GM20431 (cell line): ENCODE data around the gene E2F1.

Source experiments
- in situ Hi-C: fragments of 300-500 bp; cut with MseI, MboI; formaldehyde crosslinking; loops from one replicate; pipeline ENCODE4 v1.15.0; 2020; ENCODE audit warnings: low sequenced_read_pairs; ENCODE audit not compliant: unreplicated experiment

E2F1 gene

GRCh38 chr20:33660685-33661058 lies 25.5 kb downstream of the E2F1 start:
- in situ Hi-C loops = no loop called here

- in situ Hi-C loops = no loop called here
Observed at GRCh38 chr20:33660035-33660684, 26.0 kb downstream of the E2F1 start.

- in situ Hi-C loops = loop anchor here (10.0 kb wide), 1 partner anchor 195 kb away; no protein-coding TSS in a partner anchor
Observed at GRCh38 chr20:33659341-33660034, 26.7 kb downstream of the E2F1 start.

- in situ Hi-C loops = loop anchor here (10.0 kb wide), 1 partner anchor 194 kb away; no protein-coding TSS in a partner anchor
Observed at GRCh38 chr20:33658929-33659328, 27.3 kb downstream of the E2F1 start.

GRCh38 chr20:33658510-33658909 lies 27.7 kb downstream of the E2F1 start:
- in situ Hi-C loops = loop anchor here (10.0 kb wide), 1 partner anchor 194 kb away; no protein-coding TSS in a partner anchor

GRCh38 chr20:33657704-33658095 lies 28.5 kb downstream of the E2F1 start:
- in situ Hi-C loops = loop anchor here (10.0 kb wide), 1 partner anchor 193 kb away; no protein-coding TSS in a partner anchor

GRCh38 chr20:33656783-33657703 lies 29.1 kb downstream of the E2F1 start:
- in situ Hi-C loops = loop anchor here (10.0 kb wide), 1 partner anchor 192 kb away; no protein-coding TSS in a partner anchor

- in situ Hi-C loops = loop anchor here (10.0 kb wide), 1 partner anchor 191 kb away; no protein-coding TSS in a partner anchor
Observed at GRCh38 chr20:33656010-33656782, 30.0 kb downstream of the E2F1 start.

- in situ Hi-C loops = loop anchor here (10.0 kb wide), 1 partner anchor 190 kb away; no protein-coding TSS in a partner anchor
Observed at GRCh38 chr20:33655164-33655563, 31.0 kb downstream of the E2F1 start.

GRCh38 chr20:33654680-33655161 lies 31.5 kb downstream of the E2F1 start:
- in situ Hi-C loops = loop anchor here (10.0 kb wide), 1 partner anchor 190 kb away; no protein-coding TSS in a partner anchor

GRCh38 chr20:33653900-33654596 lies 32.1 kb downstream of the E2F1 start:
- in situ Hi-C loops = loop anchor here (10.0 kb wide), 1 partner anchor 189 kb away; no protein-coding TSS in a partner anchor

- in situ Hi-C loops = loop anchor here (10.0 kb wide), 1 partner anchor 189 kb away; no protein-coding TSS in a partner anchor
Observed at GRCh38 chr20:33653218-33653899, 32.8 kb downstream of the E2F1 start.

GRCh38 chr20:33651562-33652048 lies 34.6 kb downstream of the E2F1 start:
- in situ Hi-C loops = loop anchor here (10.0 kb wide), 1 partner anchor 187 kb away; no protein-coding TSS in a partner anchor

GRCh38 chr20:33650753-33651561 lies 35.2 kb downstream of the E2F1 start:
- in situ Hi-C loops = loop anchor here (10.0 kb wide), 1 partner anchor 186 kb away; no protein-coding TSS in a partner anchor

- in situ Hi-C loops = loop anchor here (10.0 kb wide), 1 partner anchor 185 kb away; no protein-coding TSS in a partner anchor
Observed at GRCh38 chr20:33650111-33650752, 36.0 kb downstream of the E2F1 start.

GRCh38 chr20:33649201-33649681 lies 36.9 kb downstream of the E2F1 start:
- in situ Hi-C loops = no loop called here
